Trophoblast cell (in vitro differentiated cells and primary cell): ENCODE measurements around the gene TMEM132D.

Source experiments
- DNase-seq, 2 donors: peaks; one replicate each; pipeline ENCODE4 v3.0.0-alpha.2; 2016
- H2AFZ ChIP-seq: 2 replicates; pipeline ENCODE4 v1.6.1; 2013; ENCODE audit warnings: low read length, moderate library complexity, mild to moderate bottlenecking; ENCODE audit not compliant: insufficient read depth, poor library complexity
- H2AK5ac ChIP-seq: 2 replicates; pipeline ENCODE4 v1.6.1; 2013; ENCODE audit warnings: mild to moderate bottlenecking, low read length
- H2BK120ac ChIP-seq: 2 replicates; pipeline ENCODE4 v1.6.1; 2013; ENCODE audit warnings: low read length, mild to moderate bottlenecking, moderate library complexity; ENCODE audit not compliant: insufficient read depth, poor library complexity
- H2BK12ac ChIP-seq: 2 replicates; pipeline ENCODE4 v1.6.1; 2013; ENCODE audit warnings: mild to moderate bottlenecking, low read length, moderate library complexity
- H2BK5ac ChIP-seq: 2 replicates; pipeline ENCODE4 v1.6.1; 2013; ENCODE audit warnings: low read length, low read depth, moderate library complexity, mild to moderate bottlenecking; ENCODE audit not compliant: poor library complexity
- H3K14ac ChIP-seq: 2 replicates; pipeline ENCODE4 v1.6.1; 2013; ENCODE audit warnings: mild to moderate bottlenecking, low read length
- H3K18ac ChIP-seq: 2 replicates; pipeline ENCODE4 v1.6.1; 2013; ENCODE audit warnings: mild to moderate bottlenecking, low read length
- H3K23ac ChIP-seq: 2 replicates; pipeline ENCODE4 v1.6.1; 2013; ENCODE audit warnings: low read length
- H3K27ac ChIP-seq: 2 replicates; pipeline ENCODE4 v1.5.1; 2013; ENCODE audit warnings: low read depth, mild to moderate bottlenecking, inconsistent platforms, low read length, moderate library complexity
- H3K27me3 ChIP-seq: 2 replicates; pipeline ENCODE4 v1.6.1; 2013; ENCODE audit warnings: inconsistent platforms, mild to moderate bottlenecking, low read length, moderate library complexity; ENCODE audit not compliant: insufficient read depth
- H3K36me3 ChIP-seq, 2 experiments: 1 replicate in 1 of 2; 2 replicates in 1 of 2; pipeline ENCODE4 v1.6.1; 2013; ENCODE audit warnings: low read length in 2 of 2, mild to moderate bottlenecking in 2 of 2, moderate library complexity in 1 of 2; ENCODE audit not compliant: insufficient read depth in 2 of 2, control insufficient read depth in 1 of 2
- H3K4ac ChIP-seq: 2 replicates; pipeline ENCODE4 v1.6.1; 2013; ENCODE audit warnings: low read depth, mild to moderate bottlenecking, low read length, moderate library complexity
- H3K4me1 ChIP-seq, 2 experiments: 1 replicate in 1 of 2; 2 replicates in 1 of 2; pipeline ENCODE4 v1.6.1; 2013; ENCODE audit warnings: low read length in 2 of 2, mild to moderate bottlenecking in 2 of 2, moderate library complexity in 1 of 2; ENCODE audit not compliant: insufficient read depth in 2 of 2, control insufficient read depth in 1 of 2
- H3K4me2 ChIP-seq: 2 replicates; pipeline ENCODE4 v1.6.1; 2013; ENCODE audit warnings: inconsistent platforms, mild to moderate bottlenecking, low read length, moderate library complexity
- H3K4me3 ChIP-seq: 2 replicates; pipeline ENCODE4 v1.5.1; 2013; ENCODE audit warnings: mild to moderate bottlenecking, low read depth, low read length, inconsistent platforms
- H3K79me1 ChIP-seq: one replicate; pipeline ENCODE4 v1.6.1; 2013; ENCODE audit warnings: low read length
- H3K79me2 ChIP-seq: 2 replicates; pipeline ENCODE4 v1.6.1; 2013; ENCODE audit warnings: low read length, mild to moderate bottlenecking; ENCODE audit not compliant: control insufficient read depth, insufficient read depth, poor library complexity
- H3K9ac ChIP-seq: 2 replicates; pipeline ENCODE4 v1.6.1; 2013; ENCODE audit warnings: mild to moderate bottlenecking, low read length
- H3K9me3 ChIP-seq: 2 replicates; pipeline ENCODE4 v1.6.1; 2013; ENCODE audit warnings: low read depth, mild to moderate bottlenecking, control low read depth, inconsistent platforms, low read length; ENCODE audit not compliant: insufficient read depth
- H4K12ac ChIP-seq: 2 replicates; pipeline ENCODE4 v1.6.1; 2013; ENCODE audit warnings: low read depth, mild to moderate bottlenecking, low read length, moderate library complexity
- H4K8ac ChIP-seq: 2 replicates; pipeline ENCODE4 v1.6.1; 2013; ENCODE audit warnings: low read depth, mild to moderate bottlenecking, low read length, moderate library complexity
- H4K91ac ChIP-seq: one replicate; pipeline ENCODE4 v1.6.1; 2013; ENCODE audit warnings: low read depth, mild to moderate bottlenecking, low read length, moderate library complexity
- WGBS: extraction: QIAGEN DNeasy Blood & Tissue Kit; methylation state at CpG from one replicate; pipeline ENCODE4 v1.1.7; 2013; ENCODE audit warnings: missing lambda C conversion rate; ENCODE audit not compliant: insufficient read length, insufficient coverage; ENCODE audit errors: extremely low coverage; 5-methylcytosine and 5-hydroxymethylcytosine counted together

The TMEM132D gene

DNA sequence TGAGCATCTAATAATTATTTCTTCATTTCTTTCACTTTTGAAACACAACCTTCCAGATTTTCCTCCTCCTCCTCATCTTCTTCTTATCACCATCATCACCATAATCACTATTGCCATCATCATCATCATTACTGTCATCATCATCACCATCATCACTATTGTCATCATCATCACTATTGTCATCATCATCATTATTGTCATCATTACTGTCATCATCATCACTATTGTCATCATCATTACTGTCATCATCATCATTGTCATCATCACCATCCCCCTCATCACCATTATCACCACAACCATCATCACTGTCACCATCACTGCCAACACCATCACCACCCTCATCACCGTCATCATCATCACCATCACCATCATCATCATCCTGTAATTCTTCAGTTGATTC lies 400.0 kb downstream of the TMEM132D start:
- Histone ChIP-seq H3K18ac (no peak overlapping the region), H3K4me2 (no peak overlapping the region), H3K4ac (no peak overlapping the region), H4K91ac (no peak overlapping the region), H3K79me1 (no peaks in the 10 kb centered on the region), H2AFZ (no peak overlapping the region), H2AK5ac (no peak overlapping the region), H4K12ac (no peak overlapping the region), H2BK120ac (no peak overlapping the region), H3K79me2 (no peaks in the 10 kb centered on the region), H3K4me3 (no peak overlapping the region), H3K27ac (no peak overlapping the region), H2BK5ac (no peak overlapping the region), H4K8ac (no peak overlapping the region), H3K36me3 (no peaks in the 10 kb centered on the region), H3K9me3 (no peaks in the 10 kb centered on the region), H3K4me1 (no peaks in the 10 kb centered on the region), H3K14ac (no peak overlapping the region), H3K27me3 (no peaks in the 10 kb centered on the region), H3K9ac (no peak overlapping the region), H3K23ac (no peak overlapping the region), H2BK12ac (no peak overlapping the region)
- no CpG with 5 or more reads among the region's 1 CpG for WGBS
- DNase-seq, result no peak

DNA sequence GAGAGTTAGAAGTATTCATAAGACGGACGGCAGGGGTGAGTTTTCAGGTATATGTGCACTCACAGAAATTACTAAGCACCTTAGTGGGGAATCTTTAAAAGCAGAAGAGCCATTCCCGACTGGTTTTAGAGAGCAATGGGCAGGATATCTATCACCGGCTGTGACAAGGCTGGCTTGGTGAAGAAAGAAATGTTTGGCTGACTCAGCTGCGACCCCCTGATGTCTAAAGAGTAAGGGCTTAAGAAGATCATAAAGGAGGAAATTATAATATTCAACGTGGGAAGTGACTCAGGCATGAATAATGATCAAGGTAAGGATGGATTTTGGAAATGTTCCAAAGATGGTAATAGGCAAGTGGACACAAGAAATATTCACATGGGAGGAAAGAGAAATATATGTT lies 407.6 kb downstream of the TMEM132D start:
- Histone ChIP-seq H3K9ac (no peak overlapping the region), H4K12ac (no peak overlapping the region), H4K91ac (no peak overlapping the region), H2AFZ (no peak overlapping the region), H3K9me3 (no peaks in the 10 kb centered on the region), H3K79me2 (no peaks in the 10 kb centered on the region), H3K4me2 (no peak overlapping the region), H3K14ac (no peak overlapping the region), H3K79me1 (no peaks in the 10 kb centered on the region), H3K4me1 (no peaks in the 10 kb centered on the region), H3K23ac (no peak overlapping the region), H2BK5ac (no peak overlapping the region), H3K18ac (no peak overlapping the region), H2BK120ac (no peak overlapping the region), H3K27me3 (no peaks in the 10 kb centered on the region), H2BK12ac (no peak overlapping the region), H4K8ac (no peak overlapping the region), H3K27ac (no peak overlapping the region), H3K36me3 (no peaks in the 10 kb centered on the region), H2AK5ac (no peak overlapping the region), H3K4ac (no peak overlapping the region), H3K4me3 (no peak overlapping the region)
- no peak for DNase-seq
- WGBS, result no CpG with 5 or more reads among the region's 6 CpGs

DNA sequence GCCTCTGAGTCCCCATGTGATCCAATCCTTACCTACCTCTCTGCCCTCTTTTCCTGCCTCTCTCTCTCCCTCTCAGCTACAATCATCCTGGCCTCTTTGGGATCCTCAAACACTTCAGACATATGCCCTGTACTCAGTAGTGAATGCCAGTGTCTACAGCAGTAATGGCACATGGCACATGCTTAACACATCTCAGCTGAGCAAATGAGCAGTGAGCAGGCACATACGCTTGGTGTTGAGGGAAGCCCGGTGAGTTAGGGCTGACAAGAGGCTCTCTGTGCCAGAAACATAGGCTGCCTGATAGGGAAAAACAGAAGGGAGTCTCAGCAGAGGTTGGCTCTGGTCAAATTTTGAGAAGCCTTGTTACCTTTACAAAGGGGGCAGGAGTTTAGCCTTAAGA lies 409.1 kb downstream of the TMEM132D start:
- Histone ChIP-seq H2AK5ac (no peak overlapping the region), H3K23ac (peak overlapping the region; percentile 82), H2BK12ac (no peak overlapping the region), H3K27ac (no peak overlapping the region), H2BK120ac (no peak overlapping the region), H3K4me2 (no peak overlapping the region), H3K18ac (no peak overlapping the region), H3K27me3 (no peaks in the 10 kb centered on the region), H3K9ac (peak overlapping the region; percentile 38), H3K4me3 (peak overlapping the region; percentile 23), H3K79me2 (no peaks in the 10 kb centered on the region), H4K12ac (no peak overlapping the region), H3K9me3 (no peaks in the 10 kb centered on the region), H3K36me3 (no peaks in the 10 kb centered on the region), H3K4me1 (no peaks in the 10 kb centered on the region), H4K91ac (no peak overlapping the region), H2BK5ac (no peak overlapping the region), H3K79me1 (no peaks in the 10 kb centered on the region), H4K8ac (no peak overlapping the region), H3K4ac (no peak overlapping the region), H3K14ac (no peak overlapping the region), H2AFZ (no peak overlapping the region)
- DNase-seq, result no peak
- WGBS, result no CpG with 5 or more reads among the region's 2 CpGs

DNA sequence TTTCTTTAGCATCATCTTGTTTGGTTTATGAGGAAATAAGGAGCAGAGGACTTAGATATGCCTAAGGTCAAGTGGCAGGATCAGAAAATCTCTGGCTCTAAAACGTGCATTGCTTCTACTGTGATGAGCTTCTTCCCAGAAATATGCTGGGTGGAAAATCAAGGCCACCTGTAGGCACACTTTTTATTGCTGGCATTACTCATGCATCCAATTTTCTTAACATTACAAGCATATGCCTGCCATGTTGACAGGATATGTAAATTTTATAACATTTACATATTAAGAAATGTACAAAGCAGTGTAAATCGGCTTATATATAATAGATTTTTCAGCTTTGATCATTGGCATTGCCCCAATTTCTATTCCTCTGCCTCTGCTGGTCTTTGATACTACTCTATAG lies 409.6 kb downstream of the TMEM132D start:
- Histone ChIP-seq H2AFZ (no peak overlapping the region), H3K9ac (no peak overlapping the region), H3K9me3 (no peaks in the 10 kb centered on the region), H3K4me1 (no peaks in the 10 kb centered on the region), H2BK12ac (no peak overlapping the region), H4K91ac (no peak overlapping the region), H3K14ac (no peak overlapping the region), H3K18ac (no peak overlapping the region), H4K8ac (no peak overlapping the region), H2BK120ac (no peak overlapping the region), H4K12ac (no peak overlapping the region), H3K27ac (no peak overlapping the region), H3K23ac (no peak overlapping the region), H3K4me2 (no peak overlapping the region), H3K4ac (no peak overlapping the region), H2BK5ac (no peak overlapping the region), H2AK5ac (no peak overlapping the region), H3K4me3 (no peak overlapping the region), H3K36me3 (no peaks in the 10 kb centered on the region), H3K79me2 (no peaks in the 10 kb centered on the region), H3K27me3 (no peaks in the 10 kb centered on the region), H3K79me1 (no peaks in the 10 kb centered on the region)
- no peak for DNase-seq
- WGBS, result no CpG with 5 or more reads among the region's 2 CpGs
